HT-29 (cell line): Measurements from ENCODE around the gene NEK11. TPM values are rescaled to one million over a fixed set of nuclear protein-coding genes. Genes with fewer than 3 reads are reported as not detected.
A peak's percentile ranks its signal among the peaks of the same experiment; 100 is the strongest.

Source experiments
- DNase-seq: peaks from one replicate; pipeline ENCODE4 v3.0.0-alpha.2; 2015; ENCODE audit warnings: low spot score
- total RNA-seq: library from RNA; depleted of rRNA; stranded (reverse); fragments of >200 nt; shearing (Covaris generic); gene quantifications from 2 replicates; pipeline ENCODE4 v1.2.3, GENCODE V29; 2014

NEK11 gene
- total RNA-seq, 1 experiment from 2014 or later, result 1.9 TPM

DNA sequence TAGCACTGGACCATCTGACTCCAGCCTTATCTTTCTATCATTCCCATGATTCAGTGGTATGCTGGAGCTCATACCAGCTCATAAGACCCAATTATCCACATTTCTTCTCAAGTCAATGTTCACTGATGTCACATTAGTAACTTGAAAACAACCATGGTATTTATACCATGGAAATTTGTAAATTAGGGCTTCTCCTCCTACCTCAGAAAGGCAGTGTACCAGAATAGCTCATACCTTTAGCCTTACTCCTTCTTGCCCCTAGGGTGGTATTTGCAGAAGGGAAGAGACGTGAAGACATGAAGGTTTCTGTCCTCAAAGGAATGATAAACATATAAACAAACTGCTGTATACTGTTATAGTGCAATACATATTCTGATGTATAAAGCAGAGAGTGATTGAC, 114.2 kb downstream of the NEK11 start:
- no peak for DNase-seq

GRCh38 chr3:131141770-131142169, 115.1 kb downstream of the NEK11 start:
- DNase-seq, result no peak

DNA sequence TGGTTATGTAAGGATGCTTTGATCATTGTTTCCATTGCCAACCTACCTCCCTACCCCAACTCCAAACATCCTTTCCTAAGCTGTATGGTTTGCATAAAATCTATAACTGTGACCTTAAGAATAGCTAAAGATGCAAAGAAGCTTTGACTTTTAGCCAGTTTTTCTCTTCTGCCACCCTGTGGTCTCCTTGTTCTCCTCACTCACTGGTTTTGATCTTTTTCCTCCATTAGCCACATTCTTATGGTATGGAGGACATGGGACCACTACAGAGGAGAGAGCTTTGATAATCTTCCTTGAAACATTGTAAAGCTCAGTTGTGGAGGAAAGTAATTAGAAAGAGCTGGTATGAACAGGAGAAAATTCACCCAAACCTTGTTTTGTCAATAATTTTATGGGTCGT, 115.9 kb downstream of the NEK11 start:
- DNase-seq, result peak; percentile 13

DNA sequence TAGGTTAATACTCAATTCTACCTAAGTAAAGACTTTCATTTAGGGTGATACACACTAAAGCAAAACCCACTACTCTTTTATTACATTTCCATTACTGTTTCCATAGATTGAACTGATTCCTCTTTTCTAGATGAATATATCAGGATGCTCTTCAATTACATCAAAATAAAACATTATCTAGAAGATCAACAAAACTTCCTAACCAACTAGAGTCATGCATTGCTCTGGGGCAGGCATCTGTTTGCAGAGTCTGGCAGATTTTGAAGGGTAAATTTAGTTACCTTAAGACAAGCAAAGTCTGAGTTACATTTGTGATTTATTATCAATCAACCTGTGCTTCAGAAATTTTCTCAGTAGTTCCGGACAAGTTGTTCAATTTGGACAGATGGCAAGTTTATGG, 117.1 kb downstream of the NEK11 start:
- DNase-seq, result no peak

DNA sequence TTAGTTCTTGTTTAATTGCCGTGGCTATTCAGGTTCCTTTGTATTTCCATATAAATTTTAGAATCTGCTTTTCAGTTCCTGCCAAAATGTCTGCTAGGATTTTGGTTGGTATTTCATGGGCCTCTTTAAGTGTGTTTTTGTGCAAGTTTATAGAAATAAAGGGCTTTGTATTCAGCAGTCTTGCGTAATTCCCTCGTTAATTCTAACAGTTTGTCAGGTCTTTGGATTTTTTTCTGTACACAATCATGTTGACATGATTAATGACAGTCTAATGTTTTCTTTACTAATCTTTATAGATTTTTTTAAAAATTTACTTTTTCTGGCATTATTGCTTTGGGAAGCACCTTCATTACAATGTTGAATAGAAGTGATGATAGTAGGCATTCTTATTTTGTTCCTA, 120.9 kb downstream of the NEK11 start:
- no peak for DNase-seq

DNA sequence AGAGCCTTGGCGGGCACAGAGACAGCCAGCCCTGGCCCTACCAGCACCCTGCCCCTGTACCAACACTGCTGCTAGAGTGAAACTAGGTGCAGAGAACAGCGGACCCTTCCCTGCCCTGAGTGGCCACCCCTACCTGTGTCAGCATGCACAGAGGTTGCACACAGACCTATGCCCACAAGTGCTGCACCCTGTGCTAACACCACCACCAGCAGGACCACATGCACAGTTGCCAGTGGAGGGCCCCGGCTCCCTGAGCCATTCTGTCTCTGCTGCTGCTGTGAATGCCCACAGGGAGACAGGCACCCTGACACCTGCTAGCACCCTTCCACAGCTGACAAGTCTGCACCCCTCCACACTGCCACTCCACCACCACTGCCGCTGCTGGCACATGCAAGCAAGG, 131.8 kb downstream of the NEK11 start:
- DNase-seq, result no peak

DNA sequence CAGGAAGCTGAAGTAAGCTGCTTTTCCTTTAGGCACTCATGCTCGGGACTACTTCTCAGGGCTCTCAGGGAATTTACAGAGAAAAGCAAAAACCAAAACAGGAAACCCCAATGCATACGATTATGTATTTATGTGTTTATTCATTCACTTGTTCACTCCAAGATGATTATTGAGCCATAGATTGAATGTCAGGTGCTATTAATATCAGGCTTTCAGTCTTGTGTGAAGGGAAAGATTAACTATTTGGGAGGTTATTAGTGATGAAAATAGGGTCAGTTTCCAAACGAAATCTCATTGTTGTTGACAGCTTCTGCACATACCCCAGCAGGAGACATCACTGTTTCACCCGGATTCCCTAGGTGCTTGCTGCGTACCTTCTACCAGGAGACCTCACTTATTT, 135.8 kb downstream of the NEK11 start:
- no peak for DNase-seq

DNA sequence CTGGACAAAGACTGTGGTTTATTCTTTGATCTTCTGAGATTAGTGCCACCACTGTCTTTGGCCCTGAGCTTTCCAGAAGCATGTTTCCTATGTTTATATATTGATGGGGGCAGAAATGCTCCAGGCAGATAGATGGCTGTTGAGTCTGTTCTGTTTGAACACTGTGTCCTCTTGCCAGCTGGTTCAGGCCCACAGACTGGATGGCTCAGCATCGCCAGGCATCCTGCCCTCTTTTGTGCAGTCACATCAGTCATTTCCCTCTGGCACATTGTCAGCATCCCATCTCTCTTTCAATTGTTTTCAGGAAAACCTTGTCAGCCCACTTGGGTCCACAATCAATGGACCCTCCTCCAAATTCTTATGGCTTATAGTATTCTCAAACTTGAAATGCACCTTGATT, 141.2 kb downstream of the NEK11 start:
- DNase-seq, result no peak

DNA sequence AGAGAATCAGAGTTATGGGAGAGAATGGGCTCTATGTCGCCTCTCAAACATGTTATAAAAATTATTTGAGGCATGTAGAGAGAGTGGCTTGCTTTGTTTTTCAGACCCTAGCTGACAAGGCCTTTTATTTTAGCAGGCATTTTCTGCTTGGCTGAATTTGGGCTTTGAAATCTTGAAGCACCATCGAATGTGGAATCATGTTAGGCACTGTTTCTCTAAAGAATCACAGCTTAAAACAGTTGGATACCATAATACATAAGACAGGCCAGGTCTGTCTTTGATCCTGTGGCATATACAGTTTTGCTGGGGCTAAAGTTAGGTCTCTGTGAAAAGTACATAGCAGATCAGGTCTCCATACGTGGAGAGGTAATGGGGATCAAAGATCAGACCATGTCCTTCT, 142.7 kb downstream of the NEK11 start:
- no peak for DNase-seq

DNA sequence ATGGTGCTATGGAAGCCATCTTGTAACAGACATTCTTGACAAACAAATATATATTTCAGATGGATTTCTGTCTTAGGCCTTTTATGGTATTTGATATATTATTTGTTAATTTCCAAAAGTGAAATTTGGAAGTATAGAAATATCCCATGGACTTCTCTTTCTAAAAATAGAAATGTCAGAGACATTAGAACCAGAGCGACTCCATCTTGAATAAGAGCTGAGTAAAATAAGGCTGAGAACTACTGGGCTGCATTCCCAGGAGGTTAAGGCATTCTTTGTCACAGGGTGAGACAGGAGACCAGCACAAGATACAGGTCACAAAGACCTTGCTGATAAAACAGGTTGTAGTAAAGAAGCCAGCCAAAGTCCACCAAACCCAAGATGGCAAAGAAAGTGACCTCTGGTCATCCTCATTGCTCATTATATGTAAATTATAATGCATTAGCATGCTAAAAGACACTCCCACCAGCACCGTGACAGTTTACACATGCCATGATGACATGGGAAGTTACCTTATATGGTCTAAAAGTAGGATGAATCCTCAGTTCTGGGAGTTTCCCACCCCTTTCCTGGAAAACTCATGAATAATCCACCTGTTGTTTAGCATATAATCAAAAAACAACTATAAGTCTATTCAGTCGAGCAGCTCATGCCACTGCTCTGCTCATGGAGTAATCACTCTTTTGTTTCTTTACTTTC, 146.0 kb downstream of the NEK11 start:
- DNase-seq, result no peak

DNA sequence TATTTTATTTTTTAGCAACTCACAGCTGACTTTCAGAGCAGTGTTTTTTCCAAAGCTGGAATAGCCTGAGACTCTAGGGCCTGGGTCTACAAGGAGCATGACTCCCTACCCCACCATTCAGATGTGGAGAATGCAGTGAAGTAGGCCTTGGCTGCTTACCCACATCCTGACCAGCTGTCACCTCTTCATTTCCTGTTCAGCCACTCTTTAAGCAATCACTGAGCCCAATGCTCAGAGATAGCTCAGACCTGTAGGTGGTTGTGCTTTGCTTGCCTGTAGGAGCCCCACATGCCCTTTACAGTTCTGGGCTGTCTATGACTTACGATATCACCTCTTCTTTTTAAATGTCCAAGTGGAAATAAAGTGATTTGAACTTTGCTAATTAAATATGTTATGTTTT, 148.1 kb downstream of the NEK11 start:
- no peak for DNase-seq

DNA sequence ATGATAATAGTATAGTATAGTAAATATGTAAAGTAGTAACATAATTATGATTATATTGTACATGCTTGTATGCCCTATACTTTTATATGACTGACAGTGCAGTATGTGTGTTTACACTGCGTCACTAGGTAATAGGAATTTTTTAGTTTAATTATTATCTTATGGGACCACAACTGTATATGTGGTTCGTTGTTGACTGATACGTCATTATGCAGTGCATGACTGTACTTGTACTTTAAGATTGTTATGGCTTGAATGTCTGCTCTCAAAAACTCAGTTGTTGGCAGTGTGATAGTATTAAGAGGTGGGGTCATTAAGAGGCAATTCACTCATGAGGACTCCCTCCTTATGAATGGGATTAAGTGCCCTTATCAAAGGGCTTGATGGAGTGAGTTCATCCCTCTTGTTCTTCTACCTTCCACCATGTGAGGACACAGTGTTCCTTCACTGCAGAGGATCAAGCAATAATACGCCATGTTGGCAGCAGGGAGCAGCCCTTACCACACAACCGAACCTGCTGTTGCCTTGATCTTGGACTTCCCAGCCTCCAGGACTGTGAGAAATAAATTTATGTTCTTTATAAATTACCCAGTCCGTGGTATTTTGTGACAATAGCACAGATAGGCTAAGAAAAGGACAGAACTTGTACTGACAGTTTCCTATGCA, 152.2 kb downstream of the NEK11 start:
- no peak for DNase-seq

GRCh38 chr3:131192701-131193100, 166.0 kb downstream of the NEK11 start:
- DNase-seq, result no peak

- DNase-seq, result peak; percentile 13
Measured at GRCh38 chr3:131193641-131194238, 167.1 kb downstream of the NEK11 start.

- DNase-seq, result no peak
Measured at GRCh38 chr3:131194816-131195215, 168.1 kb downstream of the NEK11 start.

- DNase-seq, result no peak
Measured at GRCh38 chr3:131200636-131201199, 174.0 kb downstream of the NEK11 start.

GRCh38 chr3:131216330-131216729, 189.7 kb downstream of the NEK11 start:
- no peak for DNase-seq

DNA sequence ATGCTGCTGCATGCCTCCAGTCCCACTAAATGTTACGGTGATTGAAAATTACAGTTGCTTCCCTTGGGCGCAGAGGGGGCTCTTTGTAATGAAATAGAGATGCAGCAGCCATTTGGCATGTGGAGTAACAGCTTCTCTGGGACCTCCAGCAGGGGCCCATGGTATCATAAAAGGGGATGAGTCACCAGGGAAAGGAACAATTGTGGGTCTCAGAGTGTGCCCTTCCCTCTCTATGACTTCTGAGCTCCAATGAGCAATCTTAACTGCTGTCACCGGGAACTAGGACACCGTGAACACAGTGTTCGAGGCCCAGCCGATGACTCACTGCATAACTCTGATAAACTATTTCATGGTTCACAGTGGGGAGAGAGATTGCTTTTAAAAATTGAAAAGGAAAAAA, 190.1 kb downstream of the NEK11 start:
- DNase-seq, result no peak

GRCh38 chr3:131217296-131217741, 190.6 kb downstream of the NEK11 start:
- no peak for DNase-seq

DNA sequence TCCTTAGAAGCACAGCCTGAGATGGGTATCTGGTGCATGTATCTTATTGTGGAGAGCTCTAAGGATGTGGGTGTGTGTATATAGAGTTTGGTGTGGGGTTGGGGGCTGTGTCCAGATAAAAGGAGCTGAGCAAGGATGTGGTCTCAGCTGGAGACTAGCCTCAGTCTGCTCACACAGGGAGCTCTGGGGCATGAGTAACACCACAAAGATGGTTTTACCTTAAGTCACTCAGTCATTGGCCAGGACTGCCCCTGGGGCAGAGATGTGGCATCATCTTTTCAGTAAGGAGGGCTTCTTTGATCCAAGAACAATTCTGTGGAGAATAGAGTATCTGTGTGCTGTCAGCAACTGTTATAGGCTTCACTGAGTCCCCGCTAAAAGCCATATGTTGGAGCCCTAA, 191.5 kb downstream of the NEK11 start:
- DNase-seq, result no peak

DNA sequence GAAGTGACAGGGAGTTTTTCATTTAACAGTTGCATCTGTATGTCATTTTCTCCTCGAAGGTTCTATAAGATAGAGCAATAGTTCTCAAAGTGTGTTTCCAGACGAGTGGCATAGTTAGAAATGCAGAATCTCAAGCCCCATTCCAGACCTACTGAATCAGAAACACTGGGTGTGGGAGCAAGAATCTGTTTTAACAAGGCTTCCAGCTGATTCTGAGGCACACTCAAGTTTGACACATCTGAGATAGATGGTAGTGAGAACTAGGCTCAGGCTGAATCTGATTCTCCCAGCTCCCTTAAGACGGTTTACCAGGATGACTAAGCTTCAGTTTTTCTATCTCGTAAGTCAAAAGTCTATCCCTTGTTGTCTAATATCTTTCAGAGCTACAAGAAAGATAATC, 195.1 kb downstream of the NEK11 start:
- no peak for DNase-seq

- no peak for DNase-seq
Measured at GRCh38 chr3:131222599-131222998, 195.9 kb downstream of the NEK11 start.
